Esophagus squamous epithelium (tissue), 4 donors: ENCODE measurements around the gene GRIP2.

ENCODE experiments used
- POLR2A ChIP-seq, 4 donors: fragments of 450-650 bp; IDR thresholded peaks; one replicate each; pipeline ENCODE4 v1.6.1; 2017; ENCODE audit warnings: antibody characterized with exemption in 4 of 4, mild to moderate bottlenecking in 4 of 4, moderate library complexity in 3 of 4
- TF ChIP-seq, protein P1 (sequence below), 6 experiments: fragments of 450-650 bp in 4 of 6; fragments of 200-600 bp in 2 of 6; sonication (generic) in 2 of 6; IDR thresholded peaks; one replicate each; pipeline ENCODE4 v1.5.1; 2016 to 2019; ENCODE audit warnings: antibody characterized with exemption in 6 of 6, mild to moderate bottlenecking in 4 of 6, moderate library complexity in 4 of 6

DNA sequence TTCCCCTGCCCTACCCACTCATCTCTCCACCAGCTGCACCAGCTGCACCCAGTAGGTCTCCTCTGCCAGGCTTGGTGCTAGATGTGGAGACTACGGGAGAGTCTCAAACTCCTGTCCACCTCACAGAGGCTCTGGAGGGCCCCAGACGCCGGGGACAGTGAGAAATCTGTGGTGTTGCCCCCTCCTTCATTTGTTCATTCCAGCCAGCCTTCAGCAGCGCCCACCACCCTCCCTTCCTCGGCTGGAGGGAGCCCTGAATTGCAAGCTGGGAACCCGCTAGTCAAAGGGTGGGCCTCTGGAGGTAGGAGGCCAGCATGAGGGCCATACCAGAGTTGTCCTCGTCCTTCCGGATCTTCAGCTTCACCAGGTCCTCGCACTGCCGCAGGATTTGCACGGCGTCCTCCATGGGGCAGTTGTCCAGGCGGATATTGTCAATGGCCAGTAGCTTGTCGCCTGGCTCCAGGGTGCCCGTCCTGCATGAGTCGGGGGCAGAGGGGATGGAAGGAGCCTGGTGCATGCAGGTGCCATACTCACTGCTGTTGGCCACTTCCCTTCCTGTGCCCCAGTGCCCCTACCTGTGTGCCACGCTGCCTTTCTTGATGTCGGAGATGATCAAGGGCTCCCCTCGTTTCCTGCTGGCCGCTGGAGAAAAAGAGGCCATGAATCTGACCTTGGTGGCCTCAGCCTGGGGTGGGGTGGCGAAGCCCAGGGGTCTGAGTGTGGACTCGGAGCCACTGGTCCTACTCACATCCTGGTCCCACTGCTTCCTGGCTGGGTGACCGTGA lies 29.1 kb downstream of the GRIP2 start:
- TF ChIP-seq, protein P1, sequence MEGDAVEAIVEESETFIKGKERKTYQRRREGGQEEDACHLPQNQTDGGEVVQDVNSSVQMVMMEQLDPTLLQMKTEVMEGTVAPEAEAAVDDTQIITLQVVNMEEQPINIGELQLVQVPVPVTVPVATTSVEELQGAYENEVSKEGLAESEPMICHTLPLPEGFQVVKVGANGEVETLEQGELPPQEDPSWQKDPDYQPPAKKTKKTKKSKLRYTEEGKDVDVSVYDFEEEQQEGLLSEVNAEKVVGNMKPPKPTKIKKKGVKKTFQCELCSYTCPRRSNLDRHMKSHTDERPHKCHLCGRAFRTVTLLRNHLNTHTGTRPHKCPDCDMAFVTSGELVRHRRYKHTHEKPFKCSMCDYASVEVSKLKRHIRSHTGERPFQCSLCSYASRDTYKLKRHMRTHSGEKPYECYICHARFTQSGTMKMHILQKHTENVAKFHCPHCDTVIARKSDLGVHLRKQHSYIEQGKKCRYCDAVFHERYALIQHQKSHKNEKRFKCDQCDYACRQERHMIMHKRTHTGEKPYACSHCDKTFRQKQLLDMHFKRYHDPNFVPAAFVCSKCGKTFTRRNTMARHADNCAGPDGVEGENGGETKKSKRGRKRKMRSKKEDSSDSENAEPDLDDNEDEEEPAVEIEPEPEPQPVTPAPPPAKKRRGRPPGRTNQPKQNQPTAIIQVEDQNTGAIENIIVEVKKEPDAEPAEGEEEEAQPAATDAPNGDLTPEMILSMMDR (IDR thresholded peaks at IDR 0.05), result no peak
- no peak for TF ChIP-seq POLR2A (IDR thresholded peaks at IDR 0.05)
